Fibroblast of lung (primary cell): Measurements from ENCODE around the gene VSTM2B. TPM values are rescaled to one million over a fixed set of nuclear protein-coding genes. Genes with fewer than 3 reads are reported as not detected.
"Not testable (repeated sequence)": the region's sequence is repeated elsewhere in the genome, so short reads cannot be mapped to it uniquely, and the experiment has no call there.

Experiments
- DNase-seq, 2 donors: peaks; one replicate each; pipeline versions ENCODE4 v3.0.0 to v3.0.0-alpha.2; 2010; ENCODE audit warnings: low read depth in 2 of 2
- H2AFZ ChIP-seq: 2 replicates; pipeline ENCODE4 v1.5.1; 2012; ENCODE audit warnings: low read length, control low read depth, inconsistent platforms
- H3K27ac ChIP-seq: 2 replicates; pipeline ENCODE4 v1.5.1; 2011; ENCODE audit warnings: low read length, control low read depth; ENCODE audit not compliant: insufficient read depth
- H3K27me3 ChIP-seq: 2 replicates; pipeline ENCODE4 v1.5.1; 2011; ENCODE audit warnings: mild to moderate bottlenecking, low read length; ENCODE audit not compliant: control insufficient read depth, insufficient read depth
- H3K36me3 ChIP-seq: 2 replicates; pipeline ENCODE4 v1.5.1; 2011; ENCODE audit warnings: low read length; ENCODE audit not compliant: control insufficient read depth, insufficient read depth
- H3K4me1 ChIP-seq: 2 replicates; pipeline ENCODE4 v1.5.1; 2011; ENCODE audit warnings: low read length; ENCODE audit not compliant: control insufficient read depth, insufficient read depth; ENCODE audit errors: extremely low read depth
- H3K4me2 ChIP-seq: 2 replicates; pipeline ENCODE4 v1.5.1; 2011; ENCODE audit warnings: low read length, control low read depth; ENCODE audit not compliant: insufficient read depth; ENCODE audit errors: extremely low read depth
- H3K4me3 ChIP-seq, 4 experiments: fragments of 200-600 bp in 1 of 4; sonication (generic) in 1 of 4; replicated peaks in 1 of 4; 2 replicates each; pipeline ENCODE4 v1.5.1; 2011 to 2016; ENCODE audit warnings: low read length in 4 of 4, low read depth in 3 of 4, mild to moderate bottlenecking in 3 of 4, control low read depth in 2 of 4, inconsistent platforms in 1 of 4, mixed read lengths in 1 of 4; ENCODE audit not compliant: insufficient read depth in 1 of 4; ENCODE audit errors: control extremely low read depth in 1 of 4
- H3K79me2 ChIP-seq: 2 replicates; pipeline ENCODE4 v1.5.1; 2012; ENCODE audit warnings: mild to moderate bottlenecking, low read length, inconsistent platforms; ENCODE audit not compliant: control insufficient read depth, insufficient read depth
- H3K9ac ChIP-seq: 2 replicates; pipeline ENCODE4 v1.5.1; 2011; ENCODE audit warnings: mild to moderate bottlenecking, low read length, control low read depth; ENCODE audit not compliant: insufficient read depth
- H3K9me3 ChIP-seq: 2 replicates; pipeline ENCODE4 v1.5.1; 2012; ENCODE audit warnings: low read depth, low read length; ENCODE audit not compliant: control insufficient read depth, insufficient read depth
- H4K20me1 ChIP-seq: 2 replicates; pipeline ENCODE4 v1.5.1; 2011; ENCODE audit warnings: low read length; ENCODE audit not compliant: control insufficient read depth, insufficient read depth; ENCODE audit errors: extremely low read depth
- EZH2 ChIP-seq: IDR thresholded peaks from 2 replicates; pipeline ENCODE4 v1.5.1; 2012; ENCODE audit warnings: low read length, control low read depth, mild to moderate bottlenecking; ENCODE audit errors: missing control alignments
- polyA plus RNA-seq, 2 donors: library from polyadenylated mRNA; depleted of rRNA in 1 of 2; stranded (reverse) in 1 of 2; unstranded in 1 of 2; fragments of >200 nt; gene quantifications; 2 replicates each; pipeline ENCODE4 v1.2.1, GENCODE V29; 2011 to 2012; ENCODE audit warnings: missing spikeins in 1 of 2
- total RNA-seq: library from RNA; depleted of rRNA; stranded (reverse); fragments of >200 nt; gene quantifications from 2 replicates; pipeline ENCODE4 v1.2.1, GENCODE V29; 2014
- TF ChIP-seq, protein P1 (sequence below), 2 donors: IDR thresholded peaks in 1 of 2; conservative IDR thresholded peaks in 1 of 2; 1 replicate in 1 of 2; 2 replicates in 1 of 2; pipeline ENCODE4 v1.5.1; 2011 to 2012; ENCODE audit warnings: low read length in 2 of 2, control low read depth in 1 of 2, inconsistent platforms in 1 of 2, low read depth in 1 of 2, mild to moderate bottlenecking in 1 of 2

VSTM2B gene
- total and polyA plus RNA-seq, 2 donors (not counting 1 experiment from before 2014, with no cell fraction given), result not detected

DNA sequence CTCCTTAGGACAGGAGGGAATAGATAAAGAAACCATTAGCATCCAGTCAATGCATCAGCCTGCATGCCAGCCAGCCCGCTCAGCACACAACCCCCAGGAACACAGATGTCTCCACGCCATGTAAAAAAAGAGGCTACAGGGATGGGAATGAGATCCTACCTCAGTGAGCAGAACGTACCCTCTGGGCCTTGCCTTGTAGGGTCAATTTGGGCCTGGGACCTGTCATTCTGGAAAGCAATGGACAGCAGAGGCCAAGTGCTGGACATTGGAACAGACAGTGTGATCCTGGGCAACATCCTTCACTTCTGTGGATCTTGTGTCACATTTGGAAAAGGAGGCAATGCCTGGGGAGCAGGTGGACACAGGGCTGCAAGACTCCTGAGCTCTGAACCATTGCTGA lies 26.0 kb downstream of the VSTM2B start:
- Histone ChIP-seq H3K36me3 (no peaks in the 10 kb centered on the region), H3K4me3 (no peak overlapping the region), H3K4me2 (no peak overlapping the region), H3K27me3 (no peaks in the 10 kb centered on the region), H4K20me1 (no peaks in the 10 kb centered on the region), H3K79me2 (no peaks in the 10 kb centered on the region), H3K9me3 (no peaks in the 10 kb centered on the region), H3K27ac (no peak overlapping the region), H3K9ac (no peak overlapping the region), H3K4me1 (no peaks in the 10 kb centered on the region), H2AFZ (no peak overlapping the region)
- no peak for DNase-seq
- TF ChIP-seq, protein P1, sequence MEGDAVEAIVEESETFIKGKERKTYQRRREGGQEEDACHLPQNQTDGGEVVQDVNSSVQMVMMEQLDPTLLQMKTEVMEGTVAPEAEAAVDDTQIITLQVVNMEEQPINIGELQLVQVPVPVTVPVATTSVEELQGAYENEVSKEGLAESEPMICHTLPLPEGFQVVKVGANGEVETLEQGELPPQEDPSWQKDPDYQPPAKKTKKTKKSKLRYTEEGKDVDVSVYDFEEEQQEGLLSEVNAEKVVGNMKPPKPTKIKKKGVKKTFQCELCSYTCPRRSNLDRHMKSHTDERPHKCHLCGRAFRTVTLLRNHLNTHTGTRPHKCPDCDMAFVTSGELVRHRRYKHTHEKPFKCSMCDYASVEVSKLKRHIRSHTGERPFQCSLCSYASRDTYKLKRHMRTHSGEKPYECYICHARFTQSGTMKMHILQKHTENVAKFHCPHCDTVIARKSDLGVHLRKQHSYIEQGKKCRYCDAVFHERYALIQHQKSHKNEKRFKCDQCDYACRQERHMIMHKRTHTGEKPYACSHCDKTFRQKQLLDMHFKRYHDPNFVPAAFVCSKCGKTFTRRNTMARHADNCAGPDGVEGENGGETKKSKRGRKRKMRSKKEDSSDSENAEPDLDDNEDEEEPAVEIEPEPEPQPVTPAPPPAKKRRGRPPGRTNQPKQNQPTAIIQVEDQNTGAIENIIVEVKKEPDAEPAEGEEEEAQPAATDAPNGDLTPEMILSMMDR (conservative IDR thresholded peaks at IDR 0.05 in 1 of 2, IDR thresholded peaks at IDR 0.05 in 1 of 2; ENCODE audit: low read depth in 1 of 2, low read length in 2 of 2), result no peak
- TF ChIP-seq EZH2, result no peak

DNA sequence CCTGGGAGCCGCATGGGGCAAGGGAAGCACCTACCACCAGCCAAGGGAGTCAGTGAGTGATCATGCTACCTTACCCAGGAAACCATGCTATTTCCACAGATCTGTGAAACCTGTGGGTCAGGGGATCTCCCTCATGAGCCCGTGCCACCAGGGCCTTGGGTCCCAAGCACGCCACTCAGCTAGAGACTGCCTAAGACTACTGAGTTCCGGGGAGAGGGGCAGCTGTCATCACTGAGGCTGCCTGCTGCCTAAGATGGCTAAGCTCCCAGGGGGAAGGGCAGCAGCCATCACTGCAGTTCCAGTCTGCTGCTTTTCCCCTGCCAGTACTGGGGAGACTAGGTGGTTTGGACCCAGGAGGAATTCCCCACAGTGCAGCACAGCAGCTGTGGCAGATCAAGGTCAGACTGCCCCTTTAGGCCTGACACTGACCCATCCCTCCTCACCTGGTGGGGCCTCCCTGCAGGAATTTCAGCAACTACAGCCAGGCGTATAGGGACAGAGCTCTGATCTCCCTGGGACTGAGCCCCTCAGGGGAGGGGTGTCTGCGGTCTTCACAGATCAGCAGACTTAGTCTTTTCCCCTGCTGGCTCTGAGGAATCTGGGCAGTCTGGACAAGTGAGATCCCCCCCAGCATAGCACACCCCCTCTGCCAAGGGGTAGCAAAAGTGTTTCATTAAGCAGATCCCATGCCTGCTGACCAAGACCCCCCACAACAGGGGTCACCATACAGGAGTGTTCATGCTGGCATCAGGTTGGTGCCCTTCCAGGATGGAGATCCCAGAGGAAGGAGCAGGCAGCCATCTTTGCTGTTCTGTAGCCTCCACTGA lies 26.9 kb downstream of the VSTM2B start:
- H3K4me1 ChIP-seq, result no peaks in the 10 kb centered on the region
- H3K27ac ChIP-seq, result no peak overlapping the region
- no peaks in the 10 kb centered on the region for H3K9me3 ChIP-seq
- no peak for DNase-seq
- H4K20me1 ChIP-seq, result no peaks in the 10 kb centered on the region
- no peak overlapping the region for H2AFZ ChIP-seq
- no peak overlapping the region for H3K4me2 ChIP-seq
- no peaks in the 10 kb centered on the region for H3K27me3 ChIP-seq
- no peak overlapping the region for H3K9ac ChIP-seq
- H3K4me3 ChIP-seq, result no peak overlapping the region
- TF ChIP-seq, protein P1 (conservative IDR thresholded peaks at IDR 0.05 in 1 of 2, IDR thresholded peaks at IDR 0.05 in 1 of 2; ENCODE audit: low read depth in 1 of 2, low read length in 2 of 2), result no peak
- no peak for TF ChIP-seq EZH2
- H3K36me3 ChIP-seq, result no peaks in the 10 kb centered on the region
- H3K79me2 ChIP-seq, result no peaks in the 10 kb centered on the region

DNA sequence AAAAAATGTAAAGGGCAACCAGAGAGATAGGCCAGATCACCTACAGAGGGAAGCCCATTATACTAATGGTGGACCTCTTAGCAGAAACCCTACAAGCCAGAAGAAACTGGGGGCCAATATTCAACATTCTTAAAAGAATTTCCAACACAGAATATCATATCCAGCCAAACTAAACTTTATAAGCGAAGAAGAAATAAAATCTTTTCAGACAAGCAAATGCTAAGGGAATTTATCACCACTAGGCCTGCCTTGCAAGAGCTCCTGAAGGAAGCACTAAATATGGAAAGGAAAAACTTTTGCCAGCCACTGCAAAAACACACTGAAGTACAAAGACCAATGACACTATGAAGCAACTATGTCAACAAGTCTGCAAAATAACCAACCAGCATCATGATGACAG lies 28.4 kb downstream of the VSTM2B start:
- no peaks in the 10 kb centered on the region for H3K4me1 ChIP-seq
- H4K20me1 ChIP-seq, result no peaks in the 10 kb centered on the region
- H3K36me3 ChIP-seq, result no peaks in the 10 kb centered on the region
- no peak overlapping the region for H3K4me3 ChIP-seq
- no peak overlapping the region for H3K9ac ChIP-seq
- H3K4me2 ChIP-seq, result no peak overlapping the region
- DNase-seq, result no peak
- H3K79me2 ChIP-seq, result no peaks in the 10 kb centered on the region
- no peaks in the 10 kb centered on the region for H3K27me3 ChIP-seq
- H2AFZ ChIP-seq, result no peak overlapping the region
- H3K27ac ChIP-seq, result no peak overlapping the region
- TF ChIP-seq, protein P1 (conservative IDR thresholded peaks at IDR 0.05 in 1 of 2, IDR thresholded peaks at IDR 0.05 in 1 of 2; ENCODE audit: low read depth in 1 of 2, low read length in 2 of 2), result no peak
- TF ChIP-seq EZH2, result no peak
- no peaks in the 10 kb centered on the region for H3K9me3 ChIP-seq

DNA sequence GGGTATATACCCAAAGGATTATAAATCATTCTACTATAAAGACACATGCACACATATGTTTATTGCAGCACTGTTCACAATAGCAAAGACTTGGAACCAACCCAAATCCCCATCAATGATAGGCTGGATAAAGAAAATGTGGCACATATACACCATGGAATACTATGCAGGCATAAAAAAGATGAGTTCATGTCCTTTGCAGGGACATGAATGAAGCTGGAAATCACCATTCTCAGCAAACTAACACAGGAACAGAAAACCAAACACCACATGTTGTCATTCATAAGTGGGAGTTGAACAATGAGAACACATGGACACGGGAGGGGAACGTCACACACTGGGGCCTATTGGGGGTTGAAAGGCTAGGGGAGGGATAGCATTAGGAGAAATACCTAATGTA lies 33.3 kb downstream of the VSTM2B start:
- H3K27ac ChIP-seq, H3K9me3 ChIP-seq, H4K20me1 ChIP-seq, H3K36me3 ChIP-seq, H3K4me1 ChIP-seq, H3K4me3 ChIP-seq, H3K9ac ChIP-seq, H3K4me2 ChIP-seq, H2AFZ ChIP-seq, H3K27me3 ChIP-seq, DNase-seq, H3K79me2 ChIP-seq: not testable (repeated sequence)
